GM21390 (cell line): ENCODE measurements around the gene ALG1.
"Not testable (repeated sequence)": the region's sequence is repeated elsewhere in the genome, so short reads cannot be mapped to it uniquely, and the experiment has no call there.

Experiments used
- ATAC-seq: cut with Tn5 transposase; IDR thresholded peaks from one replicate; pipeline ENCODE4 v1.9.1; 2021; ENCODE audit not compliant: unreplicated experiment

ALG1 gene

GRCh38 chr16:5097061-5097469 lies 25.4 kb downstream of the ALG1 start:
- not testable (repeated sequence) for ATAC-seq

GRCh38 chr16:5097470-5098220 lies 26.0 kb downstream of the ALG1 start, which contains the start of gene EEF2KMT:
EEF2KMT (minus strand) TSS chr16:5097795; CDS start chr16:5097739, 56 bp downstream.
- peak; percentile 96 for ATAC-seq

- peak; percentile 68 for ATAC-seq
These were observed 26.8 kb downstream of the ALG1 start for GRCh38 chr16:5098221-5099159.

- not testable (repeated sequence) for ATAC-seq
These were observed 27.5 kb downstream of the ALG1 start for GRCh38 chr16:5099174-5099573.

GRCh38 chr16:5103296-5104032 lies 31.8 kb downstream of the ALG1 start:
- not testable (repeated sequence) for ATAC-seq

GRCh38 chr16:5105039-5105438 lies 33.4 kb downstream of the ALG1 start:
- not testable (repeated sequence) for ATAC-seq

- ATAC-seq = no peak
These were observed 37.0 kb downstream of the ALG1 start for GRCh38 chr16:5108505-5109158.

- not testable (repeated sequence) for ATAC-seq
These were observed 39.3 kb downstream of the ALG1 start for GRCh38 chr16:5110933-5111332.

- ATAC-seq = not testable (repeated sequence)
These were observed 45.2 kb downstream of the ALG1 start for GRCh38 chr16:5116780-5117295.

- ATAC-seq = not testable (repeated sequence)
These were observed 45.9 kb downstream of the ALG1 start for GRCh38 chr16:5117300-5118087.

- ATAC-seq = not testable (repeated sequence)
These were observed 59.9 kb downstream of the ALG1 start for GRCh38 chr16:5131467-5132004.

- not testable (repeated sequence) for ATAC-seq
These were observed 61.4 kb downstream of the ALG1 start for GRCh38 chr16:5132915-5133600.

GRCh38 chr16:5134739-5135452 lies 63.3 kb downstream of the ALG1 start:
- not testable (repeated sequence) for ATAC-seq
